Right hindlimb (tissue), 1 donor: Measurements from ENCODE around the gene NPB.

Experiments
- DNase-seq: peaks from one replicate; pipeline ENCODE4 v3.0.0-alpha.2; 2018

The NPB gene

GRCh38 chr17:81869221-81870130, 32.6 kb upstream of the NPB start:
- DNase-seq: peak; percentile 72

GRCh38 chr17:81870131-81870980, 31.7 kb upstream of the NPB start:
- DNase-seq: peak; percentile 61

- no peak for DNase-seq
Measured at GRCh38 chr17:81870981-81871386, 31.1 kb upstream of the NPB start, which contains the start of gene ARHGDIA. Gene ARHGDIA (minus strand): TSS chr17:81871337. CDS start chr17:81869930, 1,407 bp downstream.

GRCh38 chr17:81871387-81872230, 30.4 kb upstream of the NPB start:
- DNase-seq: peak; percentile 95

- DNase-seq: no peak
Measured at GRCh38 chr17:81877569-81877968, 24.5 kb upstream of the NPB start.

- no peak for DNase-seq
Measured at GRCh38 chr17:81878294-81878693, 23.7 kb upstream of the NPB start.

- no peak for DNase-seq
Measured at GRCh38 chr17:81879121-81879520, 22.9 kb upstream of the NPB start.

GRCh38 chr17:81884520-81884919, 17.5 kb upstream of the NPB start:
- DNase-seq: no peak

- no peak for DNase-seq
Measured at GRCh38 chr17:81884968-81885367, 17.1 kb upstream of the NPB start.

- DNase-seq: no peak
Measured at GRCh38 chr17:81885454-81885853, 16.6 kb upstream of the NPB start.

GRCh38 chr17:81885869-81886548, 16.0 kb upstream of the NPB start:
- DNase-seq: no peak

GRCh38 chr17:81888105-81888987, 13.7 kb upstream of the NPB start:
- no peak for DNase-seq

GRCh38 chr17:81888988-81889595, 12.9 kb upstream of the NPB start:
- no peak for DNase-seq

GRCh38 chr17:81889602-81890001, 12.4 kb upstream of the NPB start:
- no peak for DNase-seq

GRCh38 chr17:81890447-81891302, 11.4 kb upstream of the NPB start:
- peak; percentile 19 for DNase-seq

GRCh38 chr17:81891303-81891552, 10.8 kb upstream of the NPB start:
- DNase-seq: no peak

- no peak for DNase-seq
Measured at GRCh38 chr17:81895400-81895799, 6.6 kb upstream of the NPB start.

GRCh38 chr17:81898029-81898866, 3.8 kb upstream of the NPB start:
- DNase-seq: no peak

GRCh38 chr17:81898885-81899284, 3.2 kb upstream of the NPB start:
- no peak for DNase-seq
